SH-SY5Y (cell line): ENCODE measurements around the gene KRT2.

Experiments used
- GATA2 ChIP-seq: IDR thresholded peaks from 2 replicates; pipeline ENCODE4 v1.6.1; 2011; ENCODE audit warnings: mild to moderate bottlenecking, low read depth, low read length
- GATA3 ChIP-seq: IDR thresholded peaks from 2 replicates; pipeline ENCODE4 v1.6.1; 2011; ENCODE audit warnings: low read depth, mild to moderate bottlenecking, low read length, moderate library complexity

Gene KRT2

GRCh38 chr12:52628841-52629240 lies 23.2 kb downstream of the KRT2 start:
- TF ChIP-seq GATA2 (no peak), GATA3 (no peak)

- TF ChIP-seq GATA3 = no peak
- no peak for TF ChIP-seq GATA2
Observed at GRCh38 chr12:52628111-52628507, 23.9 kb downstream of the KRT2 start.

GRCh38 chr12:52627395-52628110 lies 24.5 kb downstream of the KRT2 start:
- TF ChIP-seq GATA3 (no peak), GATA2 (no peak)

- TF ChIP-seq GATA3 (no peak), GATA2 (no peak)
Observed at GRCh38 chr12:52622349-52622748, 29.7 kb downstream of the KRT2 start.

- TF ChIP-seq GATA2 (no peak), GATA3 (no peak)
Observed at GRCh38 chr12:52618866-52619265, 33.1 kb downstream of the KRT2 start.

- no peak for TF ChIP-seq GATA3
- no peak for TF ChIP-seq GATA2
Observed at GRCh38 chr12:52618216-52618615, 33.8 kb downstream of the KRT2 start, which contains the start of gene KRT73. Gene KRT73, minus strand, starts transcription at chr12:52618559. Its CDS starts 35 bp downstream, at chr12:52618524.

- no peak for TF ChIP-seq GATA2
- TF ChIP-seq GATA3 = no peak
Observed at GRCh38 chr12:52617403-52617785, 34.6 kb downstream of the KRT2 start.

- TF ChIP-seq GATA3 (no peak), GATA2 (no peak)
Observed at GRCh38 chr12:52616680-52617402, 35.2 kb downstream of the KRT2 start.

GRCh38 chr12:52615912-52616311 lies 36.1 kb downstream of the KRT2 start:
- TF ChIP-seq GATA2 (no peak), GATA3 (no peak)

- no peak for TF ChIP-seq GATA3
- no peak for TF ChIP-seq GATA2
Observed at GRCh38 chr12:52615208-52615868, 36.7 kb downstream of the KRT2 start.

- TF ChIP-seq GATA2 (no peak), GATA3 (no peak)
Observed at GRCh38 chr12:52614381-52615207, 37.4 kb downstream of the KRT2 start.

GRCh38 chr12:52613384-52614030 lies 38.5 kb downstream of the KRT2 start:
- TF ChIP-seq GATA3 (no peak), GATA2 (no peak)

- TF ChIP-seq GATA3 (no peak), GATA2 (no peak)
Observed at GRCh38 chr12:52612431-52613383, 39.3 kb downstream of the KRT2 start.
